NB4 (cell line): ENCODE measurements around the gene SNRNP25.

Experiments
- DNase-seq: peaks from one replicate; pipeline ENCODE4 v3.0.0; 2010; ENCODE audit warnings: low read depth
- H3K4me3 ChIP-seq: one replicate; pipeline ENCODE4 v1.5.1; 2011; ENCODE audit warnings: mild to moderate bottlenecking, low read depth, low read length, moderate library complexity
- CTCF ChIP-seq: IDR thresholded peaks from one replicate; pipeline ENCODE4 v1.5.1; 2012; ENCODE audit warnings: low read depth, low read length
- MAX ChIP-seq: IDR thresholded peaks from 2 replicates; pipeline ENCODE4 v1.6.1; 2011; ENCODE audit warnings: low read depth, low read length
- MYC ChIP-seq: IDR thresholded peaks from 2 replicates; pipeline ENCODE4 v1.6.1; 2011; ENCODE audit warnings: low read depth, low read length
- POLR2A ChIP-seq: IDR thresholded peaks from 2 replicates; pipeline ENCODE4 v1.6.1; 2011; ENCODE audit warnings: mild to moderate bottlenecking; ENCODE audit not compliant: insufficient read length; ENCODE audit errors: extremely low read depth

SNRNP25 gene

GRCh38 chr16:83060-83603, 29.5 kb downstream of the SNRNP25 start:
- no peak for TF ChIP-seq MYC
- no peak for DNase-seq
- H3K4me3 ChIP-seq, result no peak overlapping the region

GRCh38 chr16:83781-84615, 30.4 kb downstream of the SNRNP25 start:
- H3K4me3 ChIP-seq, result no peak overlapping the region
- TF ChIP-seq CTCF (no peak), MYC (no peak), POLR2A (no peak), MAX (no peak)
- DNase-seq, result peak; percentile 80

- H3K4me3 ChIP-seq, result no peak overlapping the region
- TF ChIP-seq MYC, result peak; percentile 76
- TF ChIP-seq CTCF, result no peak
- TF ChIP-seq MAX, result peak; percentile 59
- peak; percentile 96 for DNase-seq
Measured at GRCh38 chr16:84718-85406, 31.2 kb downstream of the SNRNP25 start.

GRCh38 chr16:85407-85782, 31.8 kb downstream of the SNRNP25 start:
- TF ChIP-seq MYC (no peak), POLR2A (no peak), CTCF (no peak), MAX (no peak)
- H3K4me3 ChIP-seq, result no peak overlapping the region
- no peak for DNase-seq

- TF ChIP-seq MAX, result no peak
- H3K4me3 ChIP-seq, result no peak overlapping the region
- no peak for DNase-seq
Measured at GRCh38 chr16:85865-86264, 32.2 kb downstream of the SNRNP25 start.

- no peak for TF ChIP-seq MYC
- TF ChIP-seq CTCF, result no peak
- TF ChIP-seq MAX, result no peak
- no peak for TF ChIP-seq POLR2A
- H3K4me3 ChIP-seq, result no peak overlapping the region
- DNase-seq, result no peak
Measured at GRCh38 chr16:86483-86952, 32.9 kb downstream of the SNRNP25 start.
